LNCAP (cell line): Measurements from ENCODE around the gene TARS2.

ENCODE experiments used
- TF ChIP-seq, protein P1 (sequence below): fragments of 450-650 bp; IDR thresholded peaks from 2 replicates; pipeline ENCODE4 v1.5.1; 2017; ENCODE audit warnings: mild to moderate bottlenecking

TARS2 gene

GRCh38 chr1:150515328-150516049 lies 28.3 kb downstream of the TARS2 start, which contains the start of gene FALEC:
Gene FALEC, plus strand, starts transcription at chr1:150515752.
- TF ChIP-seq, protein P1, sequence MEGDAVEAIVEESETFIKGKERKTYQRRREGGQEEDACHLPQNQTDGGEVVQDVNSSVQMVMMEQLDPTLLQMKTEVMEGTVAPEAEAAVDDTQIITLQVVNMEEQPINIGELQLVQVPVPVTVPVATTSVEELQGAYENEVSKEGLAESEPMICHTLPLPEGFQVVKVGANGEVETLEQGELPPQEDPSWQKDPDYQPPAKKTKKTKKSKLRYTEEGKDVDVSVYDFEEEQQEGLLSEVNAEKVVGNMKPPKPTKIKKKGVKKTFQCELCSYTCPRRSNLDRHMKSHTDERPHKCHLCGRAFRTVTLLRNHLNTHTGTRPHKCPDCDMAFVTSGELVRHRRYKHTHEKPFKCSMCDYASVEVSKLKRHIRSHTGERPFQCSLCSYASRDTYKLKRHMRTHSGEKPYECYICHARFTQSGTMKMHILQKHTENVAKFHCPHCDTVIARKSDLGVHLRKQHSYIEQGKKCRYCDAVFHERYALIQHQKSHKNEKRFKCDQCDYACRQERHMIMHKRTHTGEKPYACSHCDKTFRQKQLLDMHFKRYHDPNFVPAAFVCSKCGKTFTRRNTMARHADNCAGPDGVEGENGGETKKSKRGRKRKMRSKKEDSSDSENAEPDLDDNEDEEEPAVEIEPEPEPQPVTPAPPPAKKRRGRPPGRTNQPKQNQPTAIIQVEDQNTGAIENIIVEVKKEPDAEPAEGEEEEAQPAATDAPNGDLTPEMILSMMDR, result no peak

DNA sequence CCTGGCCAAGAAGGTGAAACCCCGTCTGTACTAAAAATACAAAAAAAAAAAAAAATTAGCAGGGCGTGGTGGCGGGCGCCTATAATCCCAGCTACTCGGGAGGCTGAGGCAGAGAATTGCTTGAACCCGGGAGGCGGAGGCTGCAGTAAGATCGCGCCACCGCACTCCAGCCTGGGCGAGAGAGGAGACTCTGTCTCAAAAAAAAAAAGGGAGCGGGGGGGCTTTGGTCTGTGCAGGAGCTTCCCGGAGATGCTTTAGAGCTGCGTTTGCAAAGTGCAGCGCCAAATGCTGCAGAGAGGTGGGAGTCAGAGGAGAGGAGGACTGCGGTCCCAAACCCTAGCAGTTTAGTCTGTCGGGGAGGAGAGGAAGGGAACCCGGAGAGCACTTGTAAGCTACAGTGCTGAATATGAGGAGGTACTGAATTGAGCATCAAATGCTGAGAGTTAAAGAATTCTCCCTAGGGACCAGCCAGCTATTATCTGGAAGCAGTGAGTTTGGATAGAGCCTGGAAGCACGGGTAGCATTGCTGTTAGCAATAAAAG lies 28.9 kb downstream of the TARS2 start:
- TF ChIP-seq, protein P1, result no peak

- TF ChIP-seq, protein P1, result no peak
Observed at GRCh38 chr1:150516616-150517015, 29.4 kb downstream of the TARS2 start.

DNA sequence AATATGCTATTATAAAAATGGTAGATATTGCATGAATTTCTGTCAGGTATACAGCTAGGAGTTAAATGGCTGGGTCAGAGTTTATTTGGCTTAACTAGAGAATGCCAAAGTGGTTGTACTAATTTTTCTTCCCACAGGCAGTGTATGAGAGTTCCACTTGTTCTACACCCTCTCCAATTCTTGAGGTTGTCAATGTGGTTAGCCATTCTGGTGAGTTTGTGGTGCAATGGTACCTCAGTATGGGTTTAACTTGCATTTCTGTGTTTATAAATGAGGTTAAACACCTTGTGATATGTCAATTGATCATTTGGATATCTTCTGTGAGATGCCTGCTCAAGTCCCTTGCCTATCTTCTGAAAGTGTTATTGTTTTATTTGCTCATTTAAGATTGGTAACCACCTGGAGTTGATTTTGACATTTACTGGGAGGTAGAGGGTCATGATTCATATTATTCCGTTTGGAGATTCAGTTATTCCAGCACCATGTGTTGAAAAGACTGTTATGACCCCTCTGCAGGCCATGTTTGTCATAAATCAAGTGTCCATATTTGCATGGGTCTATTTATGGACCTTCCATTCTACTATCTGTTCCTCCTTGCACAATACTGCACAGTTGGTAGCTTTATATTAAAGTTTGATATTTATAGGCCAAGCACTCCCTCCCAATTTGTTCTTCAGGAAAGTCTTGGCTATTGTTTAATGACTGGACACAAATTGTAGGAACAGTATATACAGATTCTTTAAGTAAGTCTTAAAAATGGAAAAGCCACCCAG lies 34.2 kb downstream of the TARS2 start:
- TF ChIP-seq, protein P1, result no peak

- TF ChIP-seq, protein P1, result no peak
Observed at GRCh38 chr1:150525348-150525747, 38.1 kb downstream of the TARS2 start.

DNA sequence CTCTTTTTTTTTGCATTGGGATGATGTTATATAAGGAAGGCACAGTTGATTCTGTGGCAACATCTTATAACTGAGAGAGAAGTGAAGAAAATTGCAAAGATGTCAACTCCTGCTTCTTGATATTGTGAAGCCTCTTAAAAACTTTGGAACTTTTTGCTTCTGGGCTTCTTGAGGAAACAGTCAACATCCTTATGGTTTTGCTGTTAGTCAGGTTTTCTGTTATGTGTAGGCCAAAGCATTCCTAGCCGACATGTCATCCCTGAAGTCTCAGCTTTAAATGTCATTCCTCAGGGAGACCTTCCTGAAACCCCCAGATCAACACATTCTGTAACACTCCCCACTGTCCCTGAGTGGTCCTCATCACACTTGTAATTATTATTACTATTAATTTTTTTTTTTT lies 41.0 kb downstream of the TARS2 start:
- TF ChIP-seq, protein P1, result no peak

DNA sequence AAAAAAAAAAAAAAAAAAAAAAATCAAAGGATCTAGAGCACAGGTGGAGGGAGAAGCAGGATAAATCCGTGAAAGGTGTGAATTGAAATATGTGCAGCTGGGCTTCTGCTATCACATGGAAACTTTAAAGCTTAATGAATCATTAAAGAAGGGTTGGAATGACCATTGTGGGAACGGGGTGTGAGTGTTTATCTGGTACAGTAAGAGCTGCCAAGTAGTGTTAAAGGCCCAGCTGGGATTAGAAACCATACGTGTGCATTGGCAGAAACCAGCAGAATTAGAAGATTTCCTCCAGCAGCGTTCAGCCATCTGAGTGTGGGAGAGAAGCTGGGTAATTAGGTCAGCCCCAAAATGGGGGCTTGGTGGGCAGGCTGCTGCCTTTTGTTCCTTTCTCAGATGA lies 41.8 kb downstream of the TARS2 start:
- TF ChIP-seq, protein P1, result no peak
